Astrocyte of the hippocampus (primary cell): ENCODE measurements around the gene FRY.
A peak's percentile ranks its signal among the peaks of the same experiment; 100 is the strongest.
"Not testable (repeated sequence)": the region's sequence is repeated elsewhere in the genome, so short reads cannot be mapped to it uniquely, and the experiment has no call there.

Source experiments
- DNase-seq: peaks from one replicate; pipeline ENCODE4 v3.0.0; 2011; ENCODE audit warnings: low read depth, low spot score

FRY gene

DNA sequence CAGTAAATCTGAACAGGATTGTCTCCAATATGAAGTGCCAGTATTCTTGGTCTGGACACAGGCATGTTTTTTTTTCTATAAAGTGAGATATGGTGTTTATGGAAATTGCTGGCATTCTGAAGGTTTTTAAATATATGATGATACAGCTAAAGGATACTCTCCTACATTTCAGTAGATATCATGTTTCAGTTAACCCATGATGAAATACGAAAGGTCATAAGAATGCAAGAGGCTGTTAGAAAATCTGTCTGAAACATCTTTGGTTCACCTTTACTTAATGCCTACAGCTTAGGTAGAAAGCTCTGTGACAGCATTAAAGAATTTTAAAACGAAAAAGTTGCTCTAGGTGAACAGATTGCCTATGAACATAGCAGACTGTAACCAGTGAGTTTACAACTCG lies 9.1 kb downstream of the FRY start:
- DNase-seq: no peak

DNA sequence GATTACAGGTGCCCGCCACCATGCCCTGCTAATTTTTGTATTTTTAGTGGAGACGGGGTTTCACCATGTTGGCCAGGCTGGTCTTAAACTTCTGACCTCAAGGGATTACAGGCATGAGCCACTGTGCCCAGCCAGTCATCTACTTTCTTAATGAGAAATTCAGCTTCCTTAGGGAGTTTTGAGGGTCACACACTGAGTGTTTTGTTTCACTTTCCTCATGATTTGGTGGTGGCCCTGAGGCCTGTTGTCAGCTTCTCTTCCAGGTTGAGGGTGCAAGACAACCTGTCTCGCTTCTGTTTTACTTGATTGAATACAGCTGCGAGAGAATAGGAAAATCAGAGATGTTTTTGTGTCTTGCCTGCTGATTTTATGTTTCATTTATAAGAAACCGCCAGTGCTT lies 9.9 kb downstream of the FRY start:
- no peak for DNase-seq

DNA sequence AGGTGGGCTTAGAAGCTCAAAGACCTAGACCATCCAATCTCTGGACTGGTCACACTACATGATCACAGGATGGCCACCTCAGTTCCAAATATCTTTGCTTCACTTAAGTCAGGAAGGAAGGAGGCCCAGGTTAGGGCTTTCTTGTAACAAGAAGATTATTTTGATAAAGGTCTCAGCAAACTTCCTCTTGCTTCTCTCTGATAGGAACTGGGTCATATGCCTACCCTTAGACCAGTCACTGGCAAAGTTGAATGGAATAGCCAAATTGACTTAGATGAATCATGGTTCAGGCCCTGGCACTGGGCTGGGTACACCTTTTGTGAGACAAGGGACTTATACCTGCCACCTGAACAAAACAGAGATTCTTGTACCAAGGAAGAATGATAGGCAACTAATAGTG lies 11.0 kb downstream of the FRY start:
- DNase-seq: no peak

DNA sequence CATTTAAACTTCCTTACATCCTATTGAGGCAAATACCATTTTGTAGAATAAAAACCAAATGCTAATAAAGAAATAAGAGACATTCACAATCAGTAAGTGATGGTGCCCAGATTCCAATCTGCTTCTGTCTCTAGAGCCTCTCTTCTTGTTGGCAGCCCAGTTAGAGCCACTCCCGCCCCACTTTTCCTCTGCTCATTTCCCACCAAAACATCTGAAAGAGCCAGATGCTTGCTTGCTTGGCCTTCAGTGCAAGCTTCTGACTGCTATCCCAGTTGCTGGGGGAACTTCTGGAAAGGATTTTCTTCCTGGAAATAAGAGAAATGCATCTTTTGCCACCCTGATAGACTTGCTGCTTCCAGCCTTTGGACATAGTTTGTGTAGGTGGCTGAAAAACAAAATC lies 12.9 kb downstream of the FRY start:
- DNase-seq: no peak

DNA sequence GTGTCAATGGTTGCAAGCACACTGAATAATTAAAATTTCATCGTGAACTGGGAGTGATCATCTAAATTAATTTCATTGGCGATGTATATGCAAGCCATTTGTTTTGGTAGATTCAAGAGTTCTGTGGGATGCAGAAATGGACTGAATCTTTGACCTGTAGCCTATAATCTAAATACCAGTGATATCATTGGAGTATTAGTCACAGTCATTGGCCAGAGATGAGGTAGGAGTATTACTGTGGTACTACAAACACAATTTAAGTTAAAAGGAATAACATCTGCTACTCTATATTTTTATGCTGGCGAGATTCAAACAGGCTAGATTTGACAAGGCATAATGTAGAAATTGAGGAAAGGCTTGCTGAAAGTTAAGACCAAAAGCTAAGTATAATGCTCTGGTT lies 14.0 kb downstream of the FRY start:
- no peak for DNase-seq

DNA sequence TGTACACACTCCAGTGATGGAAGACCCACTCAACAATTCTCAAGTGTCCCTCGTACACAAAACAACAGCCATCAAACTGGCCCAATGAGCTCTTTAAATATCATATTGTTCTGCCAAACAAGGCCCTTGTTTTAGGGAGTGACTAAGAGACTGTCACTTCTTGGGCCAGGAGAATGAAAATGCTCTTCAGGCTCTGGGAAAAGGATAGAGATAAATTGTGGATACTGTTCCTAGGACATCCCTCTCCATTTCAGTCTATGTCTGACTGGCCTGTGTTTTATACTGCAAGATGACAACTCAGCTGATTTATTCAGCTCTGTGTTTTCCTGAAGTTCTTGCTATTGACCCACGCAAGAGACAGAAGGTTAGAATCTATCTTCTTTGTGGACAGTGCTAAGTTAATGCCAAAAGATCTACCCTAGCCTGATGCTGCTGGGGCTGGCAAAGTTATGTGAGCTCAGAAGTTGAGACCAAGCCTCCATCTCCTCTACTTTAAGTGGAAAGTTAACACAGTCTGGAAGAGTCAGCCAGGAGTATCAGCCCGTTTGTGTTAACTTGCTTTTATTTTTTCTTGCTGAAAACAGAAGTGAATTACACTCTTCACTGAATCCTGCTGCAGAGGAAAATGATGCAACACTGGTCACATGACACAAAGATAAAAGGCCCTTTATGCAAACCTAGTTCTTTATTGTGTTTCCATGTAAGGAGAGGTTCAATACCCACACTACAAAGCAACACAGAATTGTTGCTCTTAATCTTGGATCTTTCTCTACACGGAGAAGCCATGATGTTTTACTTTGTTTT lies 14.6 kb downstream of the FRY start:
- peak; percentile 62 for DNase-seq

DNA sequence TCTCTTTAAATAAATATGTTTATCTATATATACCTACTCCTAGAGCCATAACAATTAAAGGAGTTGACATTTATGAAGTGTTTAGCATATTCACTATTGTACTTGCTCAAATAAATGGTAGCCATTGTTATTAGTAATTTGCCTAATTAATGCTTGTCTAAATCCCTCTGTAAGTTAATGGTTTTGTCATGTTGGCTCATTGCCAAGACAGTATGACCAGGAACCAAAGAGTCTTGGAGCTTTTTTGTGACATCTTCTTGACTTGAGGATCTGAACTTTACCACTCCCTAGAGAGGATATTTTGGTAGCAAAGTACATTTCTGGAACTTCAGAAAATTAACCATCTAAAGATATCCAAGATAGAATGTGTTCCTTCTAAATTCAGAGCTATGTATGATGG lies 15.5 kb downstream of the FRY start:
- no peak for DNase-seq

DNA sequence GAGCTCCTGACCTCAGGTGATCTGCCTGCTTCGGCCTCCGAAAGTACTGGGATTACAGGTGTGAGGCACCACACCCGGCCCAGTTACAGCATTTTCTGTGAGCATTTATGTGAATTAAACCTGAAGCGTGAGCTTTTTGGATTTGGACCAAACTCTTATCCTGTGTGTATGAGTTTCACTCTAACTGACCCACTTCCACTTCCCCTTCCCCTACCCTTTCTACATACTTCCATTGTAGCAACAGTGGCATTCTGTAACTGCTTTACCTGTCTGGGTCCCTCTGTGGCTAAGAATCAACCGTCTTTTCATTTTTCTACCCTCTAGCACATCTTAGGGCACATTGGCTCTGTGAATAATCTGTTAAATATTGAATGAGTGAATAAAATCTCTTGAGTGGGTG lies 16.2 kb downstream of the FRY start:
- DNase-seq: no peak

DNA sequence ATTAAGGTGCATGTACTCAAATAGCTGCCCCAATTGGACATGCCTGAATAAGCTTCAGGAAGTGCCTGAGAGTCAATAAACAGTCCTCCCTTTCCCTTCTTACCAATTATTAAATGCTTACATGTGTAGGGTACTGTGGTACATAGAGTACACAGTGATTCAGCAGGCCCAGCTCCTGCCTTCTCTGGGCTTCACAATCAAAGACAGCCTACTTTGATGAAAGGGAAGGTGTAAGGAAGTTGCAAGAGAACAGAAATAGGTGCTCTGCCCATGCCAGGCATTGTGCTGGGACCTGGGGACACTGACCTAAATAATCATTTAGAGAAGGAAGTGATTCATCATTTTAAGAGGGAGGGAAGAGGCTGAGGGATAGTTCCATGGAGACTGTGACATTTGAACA lies 17.2 kb downstream of the FRY start:
- no peak for DNase-seq

DNA sequence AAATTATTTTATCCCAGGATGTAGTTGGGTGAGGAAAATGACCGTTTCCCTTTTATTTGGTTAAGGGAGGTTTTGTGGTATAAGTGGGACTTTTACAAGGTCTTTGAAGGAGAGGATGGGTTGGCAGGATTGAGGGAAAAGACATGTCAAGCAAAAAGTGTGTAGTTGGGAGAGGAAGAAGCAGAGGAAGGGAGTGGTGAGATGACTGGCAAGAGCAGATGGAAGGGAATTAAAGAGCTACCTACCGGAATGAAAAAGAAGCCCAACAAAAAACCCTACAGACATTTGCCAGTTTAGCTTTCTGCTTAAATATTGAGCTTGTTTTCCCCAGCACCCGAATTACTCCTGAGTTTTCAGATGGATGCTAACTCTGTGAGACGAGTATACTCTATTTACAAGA lies 19.6 kb downstream of the FRY start:
- no peak for DNase-seq

DNA sequence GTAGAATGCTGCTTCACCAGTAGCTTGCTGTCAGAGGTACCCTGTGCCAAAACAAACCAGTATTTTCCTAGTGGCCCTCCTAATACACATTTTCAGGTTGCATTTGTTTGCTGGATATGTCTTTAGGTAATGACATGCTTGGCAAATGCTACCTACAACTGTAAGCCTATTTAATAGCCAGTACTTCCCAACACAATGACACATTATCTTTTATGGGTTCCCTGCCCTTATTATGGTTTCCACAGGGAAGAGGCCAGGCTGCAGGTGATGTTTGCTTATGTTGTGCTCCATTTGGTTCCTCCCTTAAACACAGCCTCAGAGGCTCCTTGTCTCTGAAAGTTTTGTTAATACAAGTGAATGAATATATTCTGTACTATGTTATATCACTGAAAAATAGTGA lies 24.7 kb downstream of the FRY start:
- DNase-seq: no peak

DNA sequence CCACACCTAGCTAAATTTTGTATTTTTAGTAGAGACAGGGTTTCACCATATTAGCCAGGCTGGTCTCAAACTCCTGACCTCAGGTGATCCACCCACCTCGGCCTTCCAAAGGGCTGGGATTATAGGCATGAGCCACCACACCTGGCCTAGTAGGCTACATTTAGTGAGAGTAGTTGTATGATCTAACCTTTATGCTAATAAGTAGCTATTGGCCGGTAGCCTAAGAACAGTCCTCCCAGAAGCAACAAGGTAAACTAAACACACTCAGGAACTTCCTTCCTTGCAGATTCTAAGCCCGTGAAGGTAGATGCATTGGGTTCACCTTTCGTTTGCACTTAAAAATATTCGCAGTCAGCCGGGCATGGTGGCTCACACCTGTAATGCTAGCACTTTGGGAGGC lies 25.8 kb downstream of the FRY start:
- DNase-seq: not testable (repeated sequence)

DNA sequence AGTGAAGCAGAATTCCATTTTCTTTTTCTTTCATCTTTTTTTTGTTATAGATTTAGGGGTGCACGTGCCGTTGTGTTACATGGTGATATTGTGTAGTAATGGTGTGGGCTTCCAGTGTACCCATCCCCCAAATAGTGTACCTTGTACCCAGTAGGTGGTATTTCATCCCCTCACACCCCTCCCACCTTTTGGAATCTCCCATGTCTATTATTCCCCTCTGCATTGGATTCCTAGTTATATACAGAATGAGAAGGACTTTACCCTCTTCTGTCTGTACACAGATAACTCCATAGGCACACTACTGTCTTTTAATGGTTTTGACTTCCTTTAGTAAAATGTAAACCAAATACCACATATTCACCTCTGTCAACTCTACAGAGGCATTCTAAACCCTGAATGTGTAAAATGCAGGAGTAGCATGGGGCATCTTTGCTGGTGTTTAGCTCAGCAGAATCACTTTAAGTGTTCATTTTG lies 28.0 kb downstream of the FRY start:
- no peak for DNase-seq

DNA sequence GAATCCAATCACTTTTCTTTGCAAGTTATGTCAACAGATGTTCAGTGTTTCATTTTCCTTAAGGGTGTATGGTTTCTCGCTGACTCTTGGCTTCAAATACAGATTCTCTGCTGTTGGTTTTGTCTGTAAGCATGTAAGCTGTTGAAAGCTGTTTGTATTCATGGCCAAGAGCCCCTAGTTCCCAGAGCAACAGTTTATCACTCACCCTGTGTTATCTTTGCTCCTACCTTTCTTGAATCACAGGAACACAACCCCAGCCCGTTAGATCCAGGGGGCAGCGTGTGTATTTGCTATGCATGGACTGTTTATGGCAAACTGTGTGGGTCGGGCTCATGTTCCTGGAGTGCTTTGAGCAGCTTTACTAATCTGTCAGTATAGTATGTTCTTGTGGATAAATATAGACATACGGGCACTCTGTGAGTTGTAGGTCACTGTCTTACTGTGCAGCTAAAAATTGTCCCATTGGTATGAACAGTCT lies 28.9 kb downstream of the FRY start:
- DNase-seq: no peak

DNA sequence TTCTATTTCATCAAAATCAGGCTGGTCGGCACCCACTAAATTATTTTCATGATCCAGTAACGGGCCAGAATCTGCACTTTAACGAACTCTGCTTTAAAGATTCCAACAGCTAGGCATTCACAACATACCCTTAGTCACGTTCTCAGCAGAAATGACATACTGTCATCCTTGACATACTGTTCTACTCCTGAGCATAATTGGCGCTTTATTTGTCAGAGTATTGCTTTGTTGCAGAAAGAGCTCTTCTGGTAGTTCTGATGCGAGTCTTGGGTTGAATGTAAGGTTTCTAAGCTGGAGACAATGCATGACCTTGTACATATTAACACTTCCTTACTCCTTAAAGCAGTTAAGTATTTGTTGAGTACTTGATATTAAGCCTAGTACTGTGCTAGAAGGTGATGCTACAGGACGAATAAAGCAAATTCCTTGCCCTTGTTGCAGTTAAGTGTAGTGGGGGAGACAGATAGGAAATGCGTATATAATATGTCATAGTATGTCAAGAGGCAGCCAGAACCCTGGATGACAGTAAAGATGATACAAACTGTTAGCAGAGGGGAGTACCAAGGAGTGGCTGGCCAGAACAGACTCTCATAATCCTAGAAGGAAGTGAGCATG lies 32.2 kb downstream of the FRY start:
- DNase-seq: no peak

DNA sequence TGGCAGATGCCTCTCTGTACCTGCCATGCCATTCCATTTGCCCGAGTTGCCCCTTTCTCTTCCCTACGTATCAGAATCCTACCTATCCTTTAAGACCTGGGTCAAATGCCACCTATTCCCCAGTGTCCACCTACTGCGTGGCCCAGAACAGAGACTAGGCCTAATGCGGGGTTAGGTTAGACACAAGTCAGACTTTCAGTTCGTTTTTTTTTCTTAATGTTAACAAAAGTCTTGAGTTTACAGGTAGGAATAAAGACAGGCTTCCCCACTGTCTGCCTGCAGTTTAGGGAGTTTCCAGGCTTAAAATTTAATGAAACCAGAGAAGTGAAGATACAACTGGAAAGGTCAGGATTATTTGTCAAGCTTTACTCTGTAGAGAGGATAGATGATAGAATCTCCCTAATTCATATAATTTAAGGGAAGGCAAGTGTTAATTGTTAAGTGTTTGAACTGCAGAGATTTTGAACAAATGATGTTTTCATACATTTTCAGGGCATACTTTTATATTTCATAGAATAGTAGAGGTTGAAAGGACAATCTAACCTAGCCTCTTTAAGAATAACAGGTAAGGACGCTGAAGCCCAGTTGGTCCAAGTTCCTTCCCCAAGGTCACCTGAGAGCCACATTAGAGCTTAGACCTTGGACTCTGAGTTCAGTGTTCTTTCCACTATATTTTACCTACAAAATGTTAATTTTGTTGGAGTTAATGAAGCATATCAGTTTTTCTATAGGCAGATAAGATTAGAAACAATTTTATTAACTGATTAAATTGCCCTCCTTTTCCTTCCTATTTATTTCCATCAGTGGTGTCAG lies 35.8 kb downstream of the FRY start:
- DNase-seq: no peak

DNA sequence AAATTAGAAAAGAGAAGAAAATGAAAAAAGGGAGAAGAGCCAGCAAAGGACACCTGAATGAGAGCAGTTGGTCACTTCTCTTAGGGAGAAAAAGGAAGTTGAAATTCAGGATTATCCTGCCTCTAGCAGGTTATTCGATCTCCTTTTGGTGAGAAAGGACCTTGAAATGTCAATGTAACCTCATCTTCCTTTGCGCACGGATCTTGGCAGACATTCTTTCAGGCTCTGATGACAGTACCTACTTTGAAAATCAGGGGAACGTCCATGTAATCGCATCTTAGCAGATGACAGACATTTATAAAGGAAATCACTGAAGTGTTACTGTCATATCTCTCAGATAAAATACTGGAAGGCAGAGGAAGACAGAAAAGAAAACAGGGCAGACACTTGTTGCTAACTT lies 36.7 kb downstream of the FRY start:
- DNase-seq: no peak

DNA sequence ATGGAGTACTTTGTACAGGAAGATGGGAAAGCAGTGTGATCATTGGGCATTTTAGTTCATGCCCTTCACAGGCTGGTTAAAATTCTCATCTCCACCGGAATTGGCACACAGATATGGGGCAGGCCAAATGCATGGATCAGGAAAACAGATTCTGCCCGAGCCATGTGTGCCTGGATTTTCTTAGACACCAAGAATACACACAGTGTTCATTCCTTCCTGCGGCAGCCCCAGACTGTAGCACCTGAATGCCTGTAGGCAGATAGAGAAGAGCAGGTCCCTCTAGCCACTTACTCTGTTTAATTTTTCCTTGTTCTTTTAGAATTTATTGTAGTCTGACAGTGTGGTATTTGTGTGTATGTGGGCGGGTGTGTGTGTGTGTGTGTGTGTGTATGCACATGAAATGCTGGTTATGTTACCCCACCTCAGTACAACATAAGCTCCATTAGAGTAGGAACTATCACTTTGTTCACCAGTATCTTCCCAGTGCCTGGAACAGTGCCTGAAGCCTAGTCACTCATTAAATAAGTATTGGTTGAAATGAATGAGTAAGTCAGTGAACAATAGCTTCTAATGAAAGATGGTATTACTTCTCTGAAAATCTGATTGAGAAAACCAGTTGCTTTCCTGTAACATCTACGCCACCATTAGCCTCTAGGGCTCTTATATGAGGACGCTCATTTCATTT lies 41.7 kb downstream of the FRY start:
- DNase-seq: no peak

DNA sequence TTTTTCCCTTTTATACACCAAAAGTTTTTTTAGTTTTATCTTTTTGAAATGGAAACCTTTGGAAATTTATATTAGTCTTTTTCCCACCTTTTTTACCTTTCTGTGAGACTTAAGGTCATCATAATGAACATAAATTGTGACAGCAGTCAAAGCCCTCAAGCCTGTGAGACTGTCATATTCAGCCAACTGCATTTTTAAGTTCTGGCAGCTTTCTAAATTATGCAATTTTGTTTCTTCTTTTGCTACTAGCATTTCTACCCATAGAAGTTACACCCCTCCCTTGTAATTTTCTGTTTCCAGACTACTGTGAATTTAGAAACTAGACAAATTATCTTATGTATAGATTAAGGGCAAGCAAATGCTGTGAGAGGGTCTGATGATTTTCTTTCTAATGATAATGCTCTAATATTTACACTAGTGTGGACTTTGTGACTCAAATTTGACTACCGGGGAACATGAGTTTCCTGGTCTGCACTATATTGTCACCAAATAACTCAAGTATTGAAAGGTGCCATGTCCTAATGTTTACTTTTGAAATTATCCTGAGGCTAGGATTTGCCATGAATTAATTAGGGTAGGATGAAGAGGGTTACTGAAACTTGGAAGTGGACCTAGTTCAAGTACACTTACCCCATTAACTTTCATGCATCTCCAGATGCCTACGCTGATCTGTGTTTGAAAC lies 43.7 kb downstream of the FRY start:
- no peak for DNase-seq

DNA sequence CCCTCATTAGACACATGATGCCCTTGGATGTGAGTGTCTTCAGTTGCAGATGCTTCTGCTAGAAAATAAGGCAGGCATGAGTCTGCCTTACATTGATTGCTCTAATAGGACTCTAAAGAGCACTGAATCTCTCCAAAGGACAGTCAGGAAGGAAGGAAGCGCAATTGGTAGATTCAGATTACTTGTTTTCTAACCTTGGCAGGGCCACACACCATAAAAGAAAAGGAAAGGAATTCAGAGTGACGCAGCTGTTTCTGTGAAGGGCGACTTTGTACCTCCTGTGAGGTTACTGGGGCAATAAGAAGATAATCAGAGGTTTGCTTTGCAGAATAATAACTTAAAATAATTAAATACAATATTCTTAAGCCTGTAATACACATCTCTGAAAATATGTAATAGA lies 48.0 kb downstream of the FRY start:
- DNase-seq: no peak

DNA sequence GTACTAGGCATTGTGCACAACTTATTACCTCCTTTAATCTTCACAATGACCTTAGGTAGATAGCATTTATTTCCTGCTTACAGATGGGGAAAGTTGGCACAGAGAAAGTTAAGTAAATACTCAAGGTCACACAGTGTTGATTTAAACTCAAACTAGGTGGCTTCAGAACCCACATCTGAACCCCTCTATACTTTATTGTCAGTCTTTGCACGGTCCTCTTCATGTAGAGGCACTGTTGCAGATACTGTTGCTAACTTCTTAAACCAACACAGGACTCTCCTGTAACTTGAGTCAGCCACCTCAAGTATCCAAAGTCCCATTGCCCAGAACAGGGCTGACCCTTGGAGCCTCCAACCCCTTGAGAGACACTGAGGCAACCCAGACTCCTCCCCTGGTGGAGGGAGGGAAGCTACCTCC lies 48.8 kb downstream of the FRY start:
- no peak for DNase-seq
